HepG2 (cell line): ENCODE results near the gene AANAT. TPM values are rescaled to one million over a fixed set of nuclear protein-coding genes. Genes with fewer than 3 reads are reported as not detected.

Source experiments
- EP300 ChIP-seq, 3 experiments: sonication (generic) in 1 of 3; formaldehyde crosslinking in 1 of 3; IDR thresholded peaks; 2 replicates each; pipeline versions ENCODE4 v1.5.1 to v1.6.1; 2011 to 2020; ENCODE audit warnings: low read depth in 2 of 3, low read length in 2 of 3, borderline replicate concordance in 1 of 3, improper control_type of control experiment in 1 of 3, mild to moderate bottlenecking in 1 of 3, missing genetic modification reagents in 1 of 3, moderate library complexity in 1 of 3
- EZH2 ChIP-seq: conservative IDR thresholded peaks from 2 replicates; pipeline ENCODE4 v1.6.1; 2012; ENCODE audit warnings: mild to moderate bottlenecking, low read depth, low read length, moderate library complexity
- FOXP1 ChIP-seq, 2 experiments: fragments of 450-650 bp in 1 of 2; IDR thresholded peaks; 2 replicates each; pipeline ENCODE4 v1.6.1; 2017 to 2018; ENCODE audit warnings: antibody characterized with exemption in 1 of 2
- GATAD2A ChIP-seq: IDR thresholded peaks from 2 replicates; pipeline ENCODE4 v1.6.1; 2016
- NCOR1 ChIP-seq: fragments of 200-600 bp; sonication (generic); IDR thresholded peaks from 2 replicates; pipeline ENCODE4 v1.7.0; 2017; ENCODE audit warnings: antibody characterized with exemption, low read length, borderline replicate concordance
- NFYB ChIP-seq: sonication (generic); formaldehyde crosslinking; IDR thresholded peaks from 2 replicates; pipeline ENCODE4 v1.4.0; 2020; ENCODE audit warnings: missing genetic modification reagents
- PAXIP1 ChIP-seq: sonication (generic); formaldehyde crosslinking; conservative IDR thresholded peaks from 2 replicates; pipeline ENCODE4 v1.4.0; 2020; ENCODE audit warnings: mild to moderate bottlenecking, missing genetic modification reagents, moderate library complexity
- SALL2 ChIP-seq: sonication (generic); formaldehyde crosslinking; IDR thresholded peaks from 2 replicates; pipeline ENCODE4 v1.8.1; 2023; ENCODE audit warnings: mild to moderate bottlenecking, missing genetic modification reagents, inconsistent platforms
- SNAPC5 ChIP-seq: sonication (generic); formaldehyde crosslinking; IDR thresholded peaks from 2 replicates; pipeline ENCODE4 v1.8.1; 2023; ENCODE audit warnings: mild to moderate bottlenecking, missing genetic modification reagents, borderline replicate concordance
- SP2 ChIP-seq: sonication (generic); formaldehyde crosslinking; IDR thresholded peaks from 2 replicates; pipeline ENCODE4 v1.5.1; 2020; ENCODE audit warnings: mild to moderate bottlenecking, missing genetic modification reagents
- YY1 ChIP-seq: IDR thresholded peaks from 2 replicates; pipeline ENCODE4 v1.6.1; 2011; ENCODE audit warnings: low read length, low read depth, moderate library complexity, mild to moderate bottlenecking; ENCODE audit not compliant: insufficient read depth, insufficient replicate concordance
- ZMAT3 ChIP-seq: sonication (generic); formaldehyde crosslinking; conservative IDR thresholded peaks from 2 replicates; pipeline ENCODE4 v1.7.0; 2021; ENCODE audit warnings: missing genetic modification reagents
- ZNF30 ChIP-seq: sonication (generic); formaldehyde crosslinking; IDR thresholded peaks from 2 replicates; pipeline ENCODE4 v1.5.0; 2020; ENCODE audit warnings: mild to moderate bottlenecking, missing genetic modification reagents
- ZNF407 ChIP-seq: sonication (generic); formaldehyde crosslinking; IDR thresholded peaks from one replicate; pipeline ENCODE4 v1.5.1; 2020; ENCODE audit warnings: mild to moderate bottlenecking, missing genetic modification reagents; ENCODE audit errors: not compliant biosample characterization
- ZNF556 ChIP-seq: sonication (generic); formaldehyde crosslinking; IDR thresholded peaks from 2 replicates; pipeline ENCODE4 v1.4.0; 2020; ENCODE audit warnings: mild to moderate bottlenecking, missing genetic modification reagents, borderline replicate concordance
- ZNF564 ChIP-seq: sonication (generic); formaldehyde crosslinking; IDR thresholded peaks from 2 replicates; pipeline ENCODE4 v1.8.1; 2023; ENCODE audit warnings: mild to moderate bottlenecking, missing genetic modification reagents
- ZNF782 ChIP-seq: sonication (generic); formaldehyde crosslinking; IDR thresholded peaks from 2 replicates; pipeline ENCODE4 v1.4.0; 2020; ENCODE audit warnings: missing genetic modification reagents, mild to moderate bottlenecking, borderline replicate concordance
- ZSCAN12 ChIP-seq: sonication (generic); formaldehyde crosslinking; IDR thresholded peaks from 2 replicates; pipeline ENCODE4 v1.9.0; 2021; ENCODE audit warnings: mild to moderate bottlenecking, missing genetic modification reagents
- polyA plus RNA-seq, 8 experiments: library from polyadenylated mRNA; depleted of rRNA in 3 of 8; stranded (reverse) in 7 of 8; unstranded in 1 of 8; fragments of >200 nt; fragmentation: Illumina TruSeq in 4 of 8; extraction: Trizol in 4 of 8; gene quantifications; 2 replicates each; pipeline versions ENCODE4 v1.2.1 to v1.2.3, GENCODE V29; 2011 to 2016; ENCODE audit warnings: low read depth in 4 of 8, missing spikeins in 1 of 8, mixed read lengths in 1 of 8; ENCODE audit not compliant: insufficient read depth in 1 of 8
- total RNA-seq, 5 experiments: library from RNA; depleted of rRNA; stranded (reverse); fragments of >200 nt; fragmentation: Illumina TruSeq; extraction: Trizol; gene quantifications; 2 replicates each; pipeline ENCODE4 v1.2.3, GENCODE V29; 2016; ENCODE audit warnings: low read depth in 1 of 5

The AANAT gene
- total and polyA plus RNA-seq, 2 of the 13 experiments (the other 11 are each of a cell fraction or from before 2014, with no cell fraction given): 0.07 TPM; not detected in 1

- TF ChIP-seq ZNF564 (CRISPR knock-in tag): 0 out of 2 replicates have a peak, but pooled peaks have one; percentile 48
- peak; percentile 69; the same call in 1 of the 2 replicates for TF ChIP-seq NCOR1
- no peak; the same call in 1 of the 2 replicates for TF ChIP-seq SALL2
- peak; percentile 77 to 93; a peak in 3 of 4 replicates for TF ChIP-seq EP300 (IDR thresholded peaks at IDR 0.05; ENCODE audit: low read depth in 2 of 2, low read length in 2 of 2)
- TF ChIP-seq EP300 (CRISPR knock-in tag; IDR thresholded peaks at IDR 0.05; ENCODE audit: borderline replicate concordance): peak; percentile 92
- TF ChIP-seq EZH2: no peak
- TF ChIP-seq ZNF30 (CRISPR knock-in tag): no peak
- TF ChIP-seq ZMAT3 (CRISPR knock-in tag): peak; percentile 85
- TF ChIP-seq YY1: no peak
- TF ChIP-seq ZSCAN12 (CRISPR knock-in tag): no peak
- TF ChIP-seq ZNF782 (CRISPR knock-in tag): no peak
- TF ChIP-seq ZNF556 (CRISPR knock-in tag): no peak
- peak; percentile 99 for TF ChIP-seq GATAD2A (CRISPR knock-in tag)
- no peak for TF ChIP-seq ZNF407
- TF ChIP-seq PAXIP1 (CRISPR knock-in tag): peak; percentile 92
- peak; percentile 77 for TF ChIP-seq FOXP1 (IDR thresholded peaks at IDR 0.05)
- peak; percentile 95 for TF ChIP-seq FOXP1 (CRISPR knock-in tag; IDR thresholded peaks at IDR 0.05)
- peak; percentile 24; the same call in 1 of the 2 replicates for TF ChIP-seq NFYB (CRISPR knock-in tag)
- TF ChIP-seq SP2 (CRISPR knock-in tag): no peak
- no peak for TF ChIP-seq SNAPC5 (CRISPR knock-in tag)
Measured at GRCh38 chr17:76499267-76499667, 31.9 kb downstream of the AANAT start (continued).
